NCI-H82 (cell line): Measurements from ENCODE around the gene LRRC40.

Experiments used
- DNase-seq: peaks from one replicate; lab custom pipeline; 2025; lab: John Stamatoyannopoulos, UW

Gene LRRC40

GRCh38 chr1:70115315-70115714, 90.1 kb downstream of the LRRC40 start:
- DNase-seq = no peak

- DNase-seq = peak; percentile 9
These were observed 92.5 kb downstream of the LRRC40 start for GRCh38 chr1:70112838-70113237.

GRCh38 chr1:70109241-70109640, 96.1 kb downstream of the LRRC40 start:
- DNase-seq = no peak

GRCh38 chr1:70103770-70104169, 101.6 kb downstream of the LRRC40 start:
- no peak for DNase-seq

- no peak for DNase-seq
These were observed 103.6 kb downstream of the LRRC40 start for GRCh38 chr1:70101774-70102173.

- no peak for DNase-seq
These were observed 104.1 kb downstream of the LRRC40 start for GRCh38 chr1:70101231-70101630.
